GM12878 (cell line): ENCODE measurements around the gene JMJD7. TPM values are rescaled to one million over a fixed set of nuclear protein-coding genes. Genes with fewer than 3 reads are reported as not detected.

ENCODE experiments used
- ATAC-seq: fragments of 200-7000 bp; cut with Tn5 transposase; 3 replicates; pipeline ENCODE4 v1.9.1; 2020; ENCODE audit warnings: mild to moderate bottlenecking, moderate library complexity
- BruUV-seq: library from RNA; stranded (reverse); fragments of 400-500 nt; replicated peaks from 2 replicates; lab custom pipeline; 2021; lab: Mats Ljungman, UMichigan
- CTCF ChIA-PET: fragments of 300-600 bp; sonication (Branson Sonifier 250); formaldehyde crosslinking; extraction: SDS; loops from one replicate; lab custom pipeline; 2021; ENCODE audit warnings: inconsistent platforms; lab: Yijun Ruan, JAX
- POLR2A ChIA-PET: fragments of 350-600 bp; formaldehyde crosslinking; extraction: SDS; loops from one replicate; lab custom pipeline; 2021; ENCODE audit warnings: inconsistent platforms; lab: Charles Lee
- RAD21 ChIA-PET: fragments of 300-600 bp; sonication (Branson Sonifier 250); formaldehyde crosslinking; loops from one replicate; lab custom pipeline; 2023; ENCODE audit warnings: antibody characterized with exemption; ENCODE audit not compliant: unreplicated experiment; lab: Charles Lee
- SMC1A ChIA-PET: fragments of 300-600 bp; sonication (Branson Sonifier 250); formaldehyde crosslinking; loops from one replicate; lab custom pipeline; 2023; ENCODE audit not compliant: unreplicated experiment, uncharacterized antibody; lab: Charles Lee
- DNase-seq: peaks from one replicate; pipeline ENCODE4 v3.0.0-alpha.2; 2011; ENCODE audit warnings: low read depth, low spot score
- FAIRE-seq: peaks from 3 replicates; lab custom pipeline; 2011; peaks lifted over from hg19 to GRCh38; lab: Jason Lieb, UNC
- H2AFZ ChIP-seq: 2 replicates; pipeline ENCODE4 v1.6.0; 2011; ENCODE audit warnings: low read depth, low read length, control low read depth; ENCODE audit not compliant: control insufficient read depth
- H3K27ac ChIP-seq: 2 replicates; pipeline ENCODE4 v1.5.1; 2011; ENCODE audit warnings: control low read depth; ENCODE audit not compliant: control insufficient read depth, insufficient read depth
- H3K27me3 ChIP-seq, 2 experiments: replicated peaks in 1 of 2; 2 replicates each; pipeline versions ENCODE4 v1.6.0 to v1.6.1; 2011; ENCODE audit warnings: low read length in 1 of 2; ENCODE audit not compliant: control insufficient read depth in 2 of 2, insufficient read depth in 2 of 2
- H3K36me3 ChIP-seq, 2 experiments: 2 replicates each; pipeline ENCODE4 v1.5.1; 2011; ENCODE audit warnings: low read length in 1 of 2; ENCODE audit not compliant: control insufficient read depth in 2 of 2, insufficient read depth in 2 of 2
- H3K4me1 ChIP-seq: 2 replicates; pipeline ENCODE4 v1.6.1; 2011; ENCODE audit warnings: mild to moderate bottlenecking, low read length, moderate library complexity, mixed read lengths; ENCODE audit not compliant: control insufficient read depth, insufficient read depth
- H3K4me2 ChIP-seq: 2 replicates; pipeline ENCODE4 v1.6.0; 2011; ENCODE audit warnings: control low read depth; ENCODE audit not compliant: control insufficient read depth, insufficient read depth
- H3K4me3 ChIP-seq: fragments of 200-600 bp; sonication (generic); 2 replicates; pipeline ENCODE4 v1.5.1; 2016
- H3K79me2 ChIP-seq: 2 replicates; pipeline ENCODE4 v1.6.0; 2011; ENCODE audit warnings: low read length; ENCODE audit not compliant: control insufficient read depth, insufficient read depth
- H3K9ac ChIP-seq: 2 replicates; pipeline ENCODE4 v1.8.0; 2011; ENCODE audit warnings: low read length, control low read depth, mixed read lengths; ENCODE audit not compliant: control insufficient read depth, insufficient read depth
- H3K9me3 ChIP-seq: replicated peaks from 3 replicates; pipeline ENCODE4 v1.5.1; 2011; ENCODE audit warnings: mild to moderate bottlenecking, low read length; ENCODE audit not compliant: control insufficient read depth, insufficient read depth
- H4K20me1 ChIP-seq: 2 replicates; pipeline ENCODE4 v1.6.0; 2011; ENCODE audit not compliant: control insufficient read depth, insufficient read depth
- CHD4 ChIP-seq: fragments of 200-600 bp; sonication (generic); IDR thresholded peaks from 2 replicates; pipeline ENCODE4 v1.6.1; 2016; ENCODE audit warnings: mild to moderate bottlenecking
- EGR1 ChIP-seq, 2 experiments: IDR thresholded peaks; 1 replicate in 1 of 2; 2 replicates in 1 of 2; pipeline ENCODE4 v1.6.1; 2011 to 2012; ENCODE audit warnings: low read depth in 2 of 2, low read length in 2 of 2, borderline replicate concordance in 1 of 2, mild to moderate bottlenecking in 1 of 2, moderate library complexity in 1 of 2
- HDGF ChIP-seq: fragments of 450-650 bp; IDR thresholded peaks from 2 replicates; pipeline ENCODE4 v1.6.1; 2016; ENCODE audit warnings: antibody characterized with exemption
- KAT2A ChIP-seq: conservative IDR thresholded peaks from 2 replicates; pipeline ENCODE4 v1.6.1; 2011; ENCODE audit warnings: low read depth, low read length; ENCODE audit not compliant: control insufficient read depth
- MYB ChIP-seq: fragments of 150-350 bp; IDR thresholded peaks from 2 replicates; pipeline ENCODE4 v1.6.1; 2014; ENCODE audit warnings: mild to moderate bottlenecking, low read depth, low read length, borderline replicate concordance
- RFX5 ChIP-seq: IDR thresholded peaks from 2 replicates; pipeline ENCODE4 v1.6.1; 2011; ENCODE audit warnings: low read depth, low read length, improper control_type of control experiment
- USF1 ChIP-seq: IDR thresholded peaks from 2 replicates; pipeline ENCODE4 v1.6.1; 2011; ENCODE audit warnings: borderline replicate concordance, low read depth, mild to moderate bottlenecking, moderate library complexity, mixed read lengths, low read length; ENCODE audit not compliant: insufficient read depth; ENCODE audit errors: extremely low read length
- ZBTB11 ChIP-seq: fragments of 450-650 bp; formaldehyde crosslinking; IDR thresholded peaks from 2 replicates; pipeline ENCODE4 v1.5.0; 2022; ENCODE audit warnings: mild to moderate bottlenecking, missing genetic modification characterization
- WGBS: methylation state at CpG from one replicate; pipeline ENCODE4 v1.1.6; 2016; ENCODE audit warnings: low lambda C conversion rate; ENCODE audit not compliant: insufficient replicate concordance, insufficient coverage; ENCODE audit errors: missing lambda C conversion rate; 5-methylcytosine and 5-hydroxymethylcytosine counted together
- in situ Hi-C: fragments of 300-500 bp; cut with MboI; formaldehyde crosslinking; loops from 9 replicates; pipeline ENCODE4 v1.14.3; 2018; ENCODE audit warnings: mixed read lengths
- intact Hi-C: fragments of 100-400 bp; cut with micrococcal nuclease; formaldehyde crosslinking; loops from one replicate; pipeline ENCODE4 v1.14.2; 2022; ENCODE audit not compliant: unreplicated experiment
- polyA plus RNA-seq, 11 experiments: library from polyadenylated mRNA; depleted of rRNA in 4 of 11; unstranded in 6 of 11; stranded (reverse) in 5 of 11; fragments of >200 nt; fragmentation: Nextera tagmentation in 4 of 11; fragmentation: Illumina TruSeq in 1 of 11; extraction: Ambion mirVana in 4 of 11; extraction: Trizol in 1 of 11; gene quantifications; 1 replicate in 1 of 11; 2 replicates in 10 of 11; pipeline versions ENCODE4 v1.2.1 to v1.2.3, GENCODE V29; 2011 to 2016; ENCODE audit warnings: inconsistent platforms in 2 of 11, missing spikeins in 2 of 11, low read depth in 1 of 11
- total RNA-seq, 4 experiments: library from RNA; depleted of rRNA in 3 of 4; stranded (reverse); fragments of >200 nt in 3 of 4; fragmentation: Illumina TruSeq in 1 of 4; extraction: Trizol in 1 of 4; gene quantifications; 2 replicates each; pipeline versions ENCODE4 v1.2.1 to v1.2.3, GENCODE V29; 2013 to 2021

JMJD7 gene
- total and polyA plus RNA-seq, 10 of the 15 experiments (the other 5 are each of a cell fraction or from before 2014, with no cell fraction given) = 0.79 to 12.2 (median 6.5) TPM

- TF ChIP-seq USF1 = no peak
Observed at GRCh38 chr15:41870689-41871081, 42.8 kb downstream of the JMJD7 start (continued).

- no peaks in the 10 kb centered on the region for H4K20me1 ChIP-seq
- H3K4me2 ChIP-seq = no peak overlapping the region
- H3K4me1 ChIP-seq = no peaks in the 10 kb centered on the region
- no peak overlapping the region for H3K4me3 ChIP-seq
- in situ Hi-C loops (no loop called here), intact Hi-C loops (no loop called here)
- no peaks in the 10 kb centered on the region; a peak in 2 of 4 replicates for H3K27me3 ChIP-seq
- FAIRE-seq = no peak
- no peak overlapping the region for H2AFZ ChIP-seq
- ChIA-PET CTCF (no interaction called here), SMC1A (no interaction called here), POLR2A (no interaction called here), RAD21 (no interaction called here)
- H3K9me3 ChIP-seq = no peaks in the 10 kb centered on the region
- no peaks in the 10 kb centered on the region for H3K36me3 ChIP-seq
- H3K79me2 ChIP-seq = no peaks in the 10 kb centered on the region
- 47% methylated on average over 19 of the region's 19 CpGs for WGBS
- TF ChIP-seq EGR1 (IDR thresholded peaks at IDR 0.05; ENCODE audit: borderline replicate concordance in 1 of 2, low read depth in 2 of 2, low read length in 2 of 2) (no peak), KAT2A (no peak), CHD4 (no peak), RFX5 (no peak), ZBTB11 (CRISPR knock-in tag) (no peak), USF1 (no peak), MYB (no peak), HDGF (no peak)
- BruUV-seq = no TSS peak
- H3K9ac ChIP-seq = no peak overlapping the region
- no peak for DNase-seq
- ATAC-seq = no peak
- H3K27ac ChIP-seq = no peak overlapping the region
Observed at GRCh38 chr15:41871175-41871905, 43.4 kb downstream of the JMJD7 start.
